K562 (cell line): Measurements from ENCODE around the gene NEDD1. TPM values are rescaled to one million over a fixed set of nuclear protein-coding genes. Genes with fewer than 3 reads are reported as not detected.

Experiments used
- ATF2 ChIP-seq: sonication (generic); formaldehyde crosslinking; IDR thresholded peaks from 2 replicates; pipeline ENCODE4 v1.8.1; 2022; ENCODE audit warnings: missing genetic modification reagents
- DNMT1 ChIP-seq: fragments of 450-650 bp; IDR thresholded peaks from 2 replicates; pipeline ENCODE4 v1.6.1; 2016; ENCODE audit warnings: antibody characterized with exemption, mild to moderate bottlenecking
- E2F4 ChIP-seq: sonication (generic); formaldehyde crosslinking; IDR thresholded peaks from 2 replicates; pipeline ENCODE4 v1.8.0; 2022; ENCODE audit warnings: mild to moderate bottlenecking, low read depth, missing genetic modification reagents
- GABPA ChIP-seq: fragments of 200-800 bp; sonication (Bioruptor generic); conservative IDR thresholded peaks from 2 replicates; pipeline ENCODE4 v1.6.1; 2016; ENCODE audit warnings: low read depth, missing genetic modification characterization, missing compliant biosample characterization
- GTF2E2 ChIP-seq: fragments of 200-800 bp; sonication (Bioruptor generic); IDR thresholded peaks from 2 replicates; pipeline ENCODE4 v1.6.1; 2016; ENCODE audit warnings: missing genetic modification characterization, missing compliant biosample characterization
- HCFC1 ChIP-seq: IDR thresholded peaks from 2 replicates; pipeline ENCODE4 v1.6.1; 2012; ENCODE audit warnings: low read depth, low read length, improper control_type of control experiment
- IRF9 ChIP-seq: fragments of 450-650 bp; IDR thresholded peaks from 2 replicates; pipeline ENCODE4 v1.6.1; 2016; ENCODE audit warnings: missing biosample characterization, missing genetic modification characterization
- NFE2L1 ChIP-seq: fragments of 450-650 bp; IDR thresholded peaks from 2 replicates; pipeline ENCODE4 v1.6.1; 2016; ENCODE audit warnings: missing genetic modification characterization, low read depth, mild to moderate bottlenecking, missing compliant biosample characterization, moderate library complexity, borderline replicate concordance
- REST ChIP-seq, 2 experiments: fragments of 450-650 bp; formaldehyde crosslinking in 1 of 2; IDR thresholded peaks; 2 replicates each; pipeline versions ENCODE4 v1.4.0 to v1.6.1; 2014 to 2020; ENCODE audit warnings: mild to moderate bottlenecking in 2 of 2, borderline replicate concordance in 1 of 2, low read depth in 1 of 2
- polyA plus RNA-seq, 8 experiments: library from polyadenylated mRNA; depleted of rRNA in 4 of 8; stranded (reverse) in 5 of 8; unstranded in 3 of 8; fragments of >200 nt; fragmentation: Nextera tagmentation in 2 of 8; fragmentation: Illumina TruSeq in 1 of 8; extraction: Ambion mirVana in 2 of 8; extraction: Trizol in 1 of 8; gene quantifications; 2 replicates each; pipeline versions ENCODE4 v1.2.1 to v1.2.3, GENCODE V29; 2011 to 2014; ENCODE audit warnings: inconsistent platforms in 1 of 8, missing spikeins in 1 of 8
- total RNA-seq, 7 experiments: library from RNA; depleted of rRNA in 6 of 7; stranded (reverse); fragments of >200 nt in 6 of 7; fragmentation: Illumina TruSeq in 2 of 7; extraction: Trizol in 2 of 7; gene quantifications; 2 replicates each; pipeline versions ENCODE4 v1.2.1 to v1.2.3, GENCODE V29; 2011 to 2021; ENCODE audit warnings: low replicate concordance in 1 of 7
- TF ChIP-seq, protein P1 (sequence below), 2 experiments: fragments of 450-650 bp in 1 of 2; sonication (generic) in 1 of 2; formaldehyde crosslinking in 1 of 2; IDR thresholded peaks in 1 of 2; conservative IDR thresholded peaks in 1 of 2; 2 replicates each; pipeline versions ENCODE4 v1.6.1 to v1.8.1; 2016 to 2023; ENCODE audit warnings: mild to moderate bottlenecking in 2 of 2, moderate library complexity in 2 of 2, inconsistent platforms in 1 of 2, missing genetic modification reagents in 1 of 2
- TF ChIP-seq, protein P2 (sequence below): sonication (generic); formaldehyde crosslinking; IDR thresholded peaks from 2 replicates; pipeline ENCODE4 v1.8.0; 2022; ENCODE audit warnings: mild to moderate bottlenecking, missing genetic modification reagents

Gene NEDD1
- total and polyA plus RNA-seq, 9 of the 15 experiments (the other 6 are each of a cell fraction or from before 2014, with no cell fraction given), result 7.5 to 29.3 (median 14.8) TPM

- TF ChIP-seq GTF2E2 (tag) (peak; percentile 36; the same call in 1 of the 2 replicates), HCFC1 (peak; percentile 58), NFE2L1 (tag) (no peak), GABPA (tag) (peak; percentile 97), DNMT1 (no peak), REST (IDR thresholded peaks at IDR 0.05; ENCODE audit: borderline replicate concordance) (no peak), REST (CRISPR knock-in tag; IDR thresholded peaks at IDR 0.05; ENCODE audit: low read depth) (no peak), ATF2 (CRISPR knock-in tag) (0 out of 2 replicates have a peak, but pooled peaks have one; percentile 26), E2F4 (CRISPR knock-in tag) (no peak), IRF9 (tag) (no peak)
- TF ChIP-seq, protein P1, sequence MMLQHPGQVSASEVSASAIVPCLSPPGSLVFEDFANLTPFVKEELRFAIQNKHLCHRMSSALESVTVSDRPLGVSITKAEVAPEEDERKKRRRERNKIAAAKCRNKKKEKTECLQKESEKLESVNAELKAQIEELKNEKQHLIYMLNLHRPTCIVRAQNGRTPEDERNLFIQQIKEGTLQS (IDR thresholded peaks at IDR 0.05), result peak; percentile 93
- TF ChIP-seq, protein P1 (CRISPR knock-in tag; conservative IDR thresholded peaks at IDR 0.05), result no peak
- TF ChIP-seq, protein P2, sequence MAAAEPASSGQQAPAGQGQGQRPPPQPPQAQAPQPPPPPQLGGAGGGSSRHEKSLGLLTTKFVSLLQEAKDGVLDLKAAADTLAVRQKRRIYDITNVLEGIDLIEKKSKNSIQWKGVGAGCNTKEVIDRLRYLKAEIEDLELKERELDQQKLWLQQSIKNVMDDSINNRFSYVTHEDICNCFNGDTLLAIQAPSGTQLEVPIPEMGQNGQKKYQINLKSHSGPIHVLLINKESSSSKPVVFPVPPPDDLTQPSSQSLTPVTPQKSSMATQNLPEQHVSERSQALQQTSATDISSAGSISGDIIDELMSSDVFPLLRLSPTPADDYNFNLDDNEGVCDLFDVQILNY, result no peak
These were observed at the start of gene NEDD1 (continued) for GRCh38 chr12:96906849-96907670.
